Right lobe of liver (tissue), 6 donors: Measurements from ENCODE around the gene CXCL6. TPM values are rescaled to one million over a fixed set of nuclear protein-coding genes. Genes with fewer than 3 reads are reported as not detected.
A peak's percentile ranks its signal among the peaks of the same experiment; 100 is the strongest.

ENCODE experiments used
- ATAC-seq, 4 donors: fragments of 200-7000 bp; cut with Tn5 transposase; one replicate each; pipeline ENCODE4 v1.9.1; 2020; ENCODE audit warnings: mild to moderate bottlenecking in 4 of 4, moderate library complexity in 4 of 4
- DNase-seq, 3 donors: peaks; one replicate each; pipeline ENCODE4 v3.0.0-alpha.2; 2020
- H3K27ac ChIP-seq, 3 donors: fragments of 200-600 bp; one replicate each; pipeline ENCODE4 v1.8.0; 2022
- H3K27me3 ChIP-seq, 2 donors: fragments of 200-600 bp; one replicate each; pipeline ENCODE4 v1.8.0; 2022
- H3K36me3 ChIP-seq, 4 donors: fragments of 200-600 bp; sonication (generic) in 1 of 4; one replicate each; pipeline versions ENCODE4 v1.5.1 to v1.8.0; 2017 to 2022; ENCODE audit warnings: control low read depth in 1 of 4
- H3K4me1 ChIP-seq, 4 donors: fragments of 200-600 bp; sonication (generic) in 1 of 4; one replicate each; pipeline versions ENCODE4 v1.5.1 to v1.8.0; 2017 to 2022; ENCODE audit warnings: control low read depth in 1 of 4
- H3K4me3 ChIP-seq, 3 donors: fragments of 200-600 bp; one replicate each; pipeline ENCODE4 v1.8.0; 2022
- H3K9me3 ChIP-seq, 4 donors: fragments of 200-600 bp; sonication (generic) in 1 of 4; one replicate each; pipeline versions ENCODE4 v1.5.1 to v1.8.0; 2017 to 2022; ENCODE audit warnings: control low read depth in 1 of 4
- POLR2A ChIP-seq: fragments of 450-650 bp; IDR thresholded peaks from one replicate; pipeline ENCODE4 v1.6.1; 2017; ENCODE audit warnings: antibody characterized with exemption, mild to moderate bottlenecking
- WGBS: methylation state at CpG from one replicate; pipeline ENCODE4 v1.1.6; 2018; ENCODE audit warnings: low coverage, low lambda C conversion rate; ENCODE audit not compliant: insufficient coverage; ENCODE audit errors: missing lambda C conversion rate; 5-methylcytosine and 5-hydroxymethylcytosine counted together
- intact Hi-C, 2 donors: fragments of 100-400 bp; cut with DNase I; formaldehyde crosslinking; loops; one replicate each; pipeline versions ENCODE4 v1.11.2 to v1.14.1; 2022
- total RNA-seq, 6 experiments: library from RNA; depleted of rRNA in 2 of 6; stranded (reverse); fragments of >200 nt in 2 of 6; fragmentation: NEBNext Ultra II Directional in 3 of 6; extraction: Animal tissue kit (Norgen Biotek cat#: 25700) in 3 of 6; gene quantifications; one replicate each; pipeline versions ENCODE4 v1.1.0 to v1.2.4, GENCODE V29; 2016 to 2023
- TF ChIP-seq, protein P1 (sequence below), 4 donors: fragments of 200-600 bp in 3 of 4; fragments of 450-650 bp in 1 of 4; IDR thresholded peaks; one replicate each; pipeline versions ENCODE4 v1.5.1 to v1.8.0; 2016 to 2022; ENCODE audit warnings: antibody characterized with exemption in 4 of 4, mild to moderate bottlenecking in 2 of 4
- donor health status: DM: no; HTN: yes; CAD: no.
- donor health status: DM: no; HTN: no; CAD: no.
- donor health status: DM: no; HTN: no; CAD: no.
- donor health status: DM: no; HTN: yes; CAD: no.
- donor health status: DM: no; HTN: yes; CAD: no.

The CXCL6 gene
- total RNA-seq, 6 experiments from 2014 or later, result 0.68 to 22.7 (median 5.4) TPM

DNA sequence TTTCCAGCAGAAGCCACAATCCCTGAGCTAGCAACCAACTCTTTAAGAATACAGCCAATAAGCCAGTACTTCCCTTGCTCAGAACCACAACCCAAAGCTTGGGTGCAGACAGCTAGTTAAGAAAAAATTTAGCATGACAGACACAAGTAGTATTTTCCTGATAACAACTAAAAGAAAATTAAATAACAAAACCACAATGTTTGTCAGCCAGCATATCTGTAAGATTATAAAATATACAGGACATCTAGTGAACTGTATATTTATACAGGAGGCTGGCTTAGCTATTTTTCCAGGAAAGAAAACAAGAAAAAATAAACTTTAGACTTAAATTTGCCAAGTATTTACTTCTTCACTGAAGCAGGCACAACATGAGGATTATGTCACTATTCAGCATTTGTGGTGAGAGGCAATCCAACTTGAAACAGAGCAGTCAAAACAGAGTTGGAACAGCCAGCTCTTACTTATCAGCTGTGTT, 23.2 kb downstream of the CXCL6 start:
- ATAC-seq, result peak in 1 of 4 donors; percentile 44
- no peak overlapping the region for H3K4me3 ChIP-seq
- no peak for DNase-seq
- H3K4me1 ChIP-seq, result peaks cover 0 to 15% (median 0%) of the 10 kb centered on the region in 4 donors
- no peaks in the 10 kb centered on the region for H3K27me3 ChIP-seq
- H3K27ac ChIP-seq, result peak overlapping the region in 1 of 3 donors; percentile 32
- H3K36me3 ChIP-seq, result no peaks in the 10 kb centered on the region
- no peak for TF ChIP-seq POLR2A
- TF ChIP-seq, protein P1, sequence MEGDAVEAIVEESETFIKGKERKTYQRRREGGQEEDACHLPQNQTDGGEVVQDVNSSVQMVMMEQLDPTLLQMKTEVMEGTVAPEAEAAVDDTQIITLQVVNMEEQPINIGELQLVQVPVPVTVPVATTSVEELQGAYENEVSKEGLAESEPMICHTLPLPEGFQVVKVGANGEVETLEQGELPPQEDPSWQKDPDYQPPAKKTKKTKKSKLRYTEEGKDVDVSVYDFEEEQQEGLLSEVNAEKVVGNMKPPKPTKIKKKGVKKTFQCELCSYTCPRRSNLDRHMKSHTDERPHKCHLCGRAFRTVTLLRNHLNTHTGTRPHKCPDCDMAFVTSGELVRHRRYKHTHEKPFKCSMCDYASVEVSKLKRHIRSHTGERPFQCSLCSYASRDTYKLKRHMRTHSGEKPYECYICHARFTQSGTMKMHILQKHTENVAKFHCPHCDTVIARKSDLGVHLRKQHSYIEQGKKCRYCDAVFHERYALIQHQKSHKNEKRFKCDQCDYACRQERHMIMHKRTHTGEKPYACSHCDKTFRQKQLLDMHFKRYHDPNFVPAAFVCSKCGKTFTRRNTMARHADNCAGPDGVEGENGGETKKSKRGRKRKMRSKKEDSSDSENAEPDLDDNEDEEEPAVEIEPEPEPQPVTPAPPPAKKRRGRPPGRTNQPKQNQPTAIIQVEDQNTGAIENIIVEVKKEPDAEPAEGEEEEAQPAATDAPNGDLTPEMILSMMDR (IDR thresholded peaks at IDR 0.05), result no peak
- no peaks in the 10 kb centered on the region for H3K9me3 ChIP-seq
- intact Hi-C loops, result no loop called here

DNA sequence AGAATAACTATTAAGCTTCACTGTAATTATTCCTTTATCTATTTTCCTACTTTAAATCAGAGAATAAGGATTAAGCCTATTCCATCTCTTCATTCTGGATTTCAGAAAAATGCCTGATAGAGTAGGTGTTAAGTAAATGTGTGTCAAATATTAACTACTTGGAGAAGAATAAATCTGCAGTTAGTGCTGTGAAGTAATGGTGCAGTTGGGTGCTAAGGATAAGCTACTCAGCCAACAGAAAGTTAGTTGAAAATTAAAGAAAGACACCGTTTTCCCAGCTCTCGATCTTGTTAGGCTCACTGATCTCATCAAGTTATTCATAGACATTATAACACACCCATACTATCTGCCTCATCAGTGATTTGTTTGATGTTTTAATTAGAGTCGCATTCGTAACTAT, 23.7 kb downstream of the CXCL6 start:
- no peak for TF ChIP-seq POLR2A
- TF ChIP-seq, protein P1 (IDR thresholded peaks at IDR 0.05), result no peak
- WGBS, result 41% methylated on average over 4 of the region's 4 CpGs
- DNase-seq (no peak), ATAC-seq (no peak)
- Histone ChIP-seq H3K27ac (peak overlapping the region in 1 of 3 donors; percentile 32), H3K27me3 (no peaks in the 10 kb centered on the region), H3K36me3 (no peaks in the 10 kb centered on the region), H3K4me1 (peaks cover 0 to 15% (median 0%) of the 10 kb centered on the region in 4 donors), H3K9me3 (no peaks in the 10 kb centered on the region), H3K4me3 (no peak overlapping the region)
- intact Hi-C loops, result no loop called here

DNA sequence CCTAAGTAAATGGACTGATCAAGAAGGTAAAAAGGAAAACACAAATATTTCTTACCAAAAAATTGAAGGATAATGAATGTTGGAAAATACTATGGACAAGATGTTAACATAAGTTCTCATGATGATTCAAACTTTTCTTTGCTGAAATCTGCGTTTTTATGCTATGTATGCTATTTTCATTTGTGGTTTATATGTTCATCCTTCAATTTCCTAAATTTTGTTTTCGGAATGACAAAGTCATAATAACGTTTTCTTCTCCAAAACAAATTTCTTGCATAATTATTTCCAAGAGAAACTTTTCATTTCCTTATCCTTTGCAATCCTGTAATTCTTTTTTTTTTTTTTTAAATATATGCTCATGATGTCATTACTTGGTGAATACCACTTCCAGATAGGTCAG, 24.4 kb downstream of the CXCL6 start:
- DNase-seq, result no peak
- Histone ChIP-seq H3K36me3 (no peaks in the 10 kb centered on the region), H3K4me1 (peaks cover 0 to 15% (median 0%) of the 10 kb centered on the region in 4 donors), H3K27ac (no peak overlapping the region), H3K9me3 (no peaks in the 10 kb centered on the region), H3K27me3 (no peaks in the 10 kb centered on the region), H3K4me3 (no peak overlapping the region)
- no peak for ATAC-seq
- 50% methylated on average over 3 of the region's 3 CpGs for WGBS
- intact Hi-C loops, result no loop called here
- no peak for TF ChIP-seq POLR2A
- TF ChIP-seq, protein P1 (IDR thresholded peaks at IDR 0.05), result no peak

DNA sequence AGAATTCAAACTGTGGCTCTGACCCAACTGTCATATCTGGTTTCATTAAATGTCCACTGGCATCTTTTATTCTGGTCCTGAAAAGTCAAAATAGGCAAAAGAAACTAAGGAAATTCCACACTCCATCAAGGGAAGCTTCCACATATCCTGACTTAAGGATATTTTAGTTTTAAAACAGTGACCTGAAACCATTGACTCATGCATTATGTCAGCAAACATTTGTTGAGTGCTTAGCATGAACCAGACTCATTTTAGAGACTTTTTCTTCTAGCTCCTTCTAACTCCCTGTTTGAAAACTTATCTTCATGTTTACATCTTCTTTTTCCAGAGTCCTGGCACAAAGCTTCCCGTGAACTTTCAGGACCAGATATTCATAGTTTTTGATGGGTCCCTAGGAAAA, 25.8 kb downstream of the CXCL6 start:
- intact Hi-C loops, result no loop called here
- TF ChIP-seq POLR2A, result no peak
- TF ChIP-seq, protein P1 (IDR thresholded peaks at IDR 0.05), result no peak
- H3K36me3 ChIP-seq, result no peaks in the 10 kb centered on the region
- 80% methylated on average over 1 of the region's 1 CpG for WGBS
- no peaks in the 10 kb centered on the region for H3K27me3 ChIP-seq
- H3K4me1 ChIP-seq, result peaks cover 0 to 6% (median 0%) of the 10 kb centered on the region in 4 donors
- H3K4me3 ChIP-seq, result no peak overlapping the region
- H3K9me3 ChIP-seq, result no peaks in the 10 kb centered on the region
- H3K27ac ChIP-seq, result no peak overlapping the region
- no peak for DNase-seq
- ATAC-seq, result no peak

DNA sequence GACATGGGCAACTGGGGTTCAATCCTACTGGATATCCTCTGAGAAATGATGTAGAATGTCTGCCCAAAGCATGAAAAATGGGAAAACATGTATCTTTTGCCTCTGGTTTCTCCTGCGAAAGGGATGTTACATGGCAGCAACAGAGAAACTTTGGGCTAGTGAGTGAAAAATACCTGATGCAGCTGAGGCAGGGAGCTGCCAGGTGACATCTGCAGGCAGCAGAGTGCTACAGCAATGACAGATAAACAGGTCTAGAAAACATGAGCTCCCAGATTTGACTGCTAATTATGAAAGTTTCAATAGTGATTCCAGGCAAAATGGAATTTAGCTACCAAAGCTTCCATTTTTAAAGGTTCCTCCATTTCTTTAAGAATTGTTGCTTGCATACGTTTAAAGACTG, 27.9 kb downstream of the CXCL6 start:
- H3K36me3 ChIP-seq, result no peaks in the 10 kb centered on the region
- WGBS, result 25% methylated on average over 1 of the region's 2 CpGs
- TF ChIP-seq, protein P1 (IDR thresholded peaks at IDR 0.05), result peak; percentile 61 to 70 (median 65)
- TF ChIP-seq POLR2A, result no peak
- DNase-seq, result peak in 1 of 3 donors; percentile 35
- no peaks in the 10 kb centered on the region for H3K9me3 ChIP-seq
- H3K4me1 ChIP-seq, result peaks cover 0 to 8% (median 0%) of the 10 kb centered on the region in 4 donors
- intact Hi-C loops, result no loop called here
- H3K27me3 ChIP-seq, result no peaks in the 10 kb centered on the region
- H3K27ac ChIP-seq, result no peak overlapping the region
- no peak overlapping the region for H3K4me3 ChIP-seq
- ATAC-seq, result peak; percentile 69 to 81 (median 74)
